H9 (cell line): ENCODE results near the gene ANGPTL3. TPM values are rescaled to one million over a fixed set of nuclear protein-coding genes. Genes with fewer than 3 reads are reported as not detected.
"Not testable (repeated sequence)": the region's sequence is repeated elsewhere in the genome, so short reads cannot be mapped to it uniquely, and the experiment has no call there.

Source experiments
- DNase-seq: peaks from one replicate; pipeline ENCODE4 v3.0.0-alpha.2; 2017
- H2AFZ ChIP-seq: one replicate; pipeline ENCODE4 v1.6.1; 2013; ENCODE audit warnings: mild to moderate bottlenecking, low read length, control low read depth, moderate library complexity
- H2AK5ac ChIP-seq: 2 replicates; pipeline ENCODE4 v1.6.1; 2013; ENCODE audit warnings: low read length, control low read depth, mixed read lengths; ENCODE audit not compliant: insufficient read length
- H2BK120ac ChIP-seq: one replicate; pipeline ENCODE4 v1.6.1; 2013; ENCODE audit warnings: low read depth, mild to moderate bottlenecking, low read length, control low read depth, inconsistent platforms; ENCODE audit not compliant: poor library complexity, severe bottlenecking
- H2BK12ac ChIP-seq: 2 replicates; pipeline ENCODE4 v1.6.1; 2013; ENCODE audit warnings: low read length, control low read depth, mixed read lengths, low read depth; ENCODE audit not compliant: insufficient read length
- H2BK15ac ChIP-seq: 2 replicates; pipeline ENCODE4 v1.6.1; 2013; ENCODE audit warnings: low read depth, low read length, control low read depth
- H2BK20ac ChIP-seq: one replicate; pipeline ENCODE4 v1.6.1; 2013; ENCODE audit warnings: low read depth, mild to moderate bottlenecking, low read length, control low read depth, inconsistent platforms; ENCODE audit not compliant: poor library complexity, severe bottlenecking
- H2BK5ac ChIP-seq: 2 replicates; pipeline ENCODE4 v1.6.1; 2013; ENCODE audit warnings: low read length, control low read depth, mixed read lengths; ENCODE audit not compliant: insufficient read length
- H3K14ac ChIP-seq: 2 replicates; pipeline ENCODE4 v1.6.1; 2013; ENCODE audit warnings: low read length, control low read depth; ENCODE audit not compliant: insufficient read depth
- H3K18ac ChIP-seq: 2 replicates; pipeline ENCODE4 v1.6.1; 2013; ENCODE audit warnings: low read depth, mild to moderate bottlenecking, mixed read lengths, low read length, control low read depth; ENCODE audit not compliant: insufficient read length
- H3K23ac ChIP-seq: 2 replicates; pipeline ENCODE4 v1.6.1; 2013; ENCODE audit warnings: low read length, control low read depth, mixed read lengths, low read depth; ENCODE audit not compliant: insufficient read length
- H3K23me2 ChIP-seq: 2 replicates; pipeline ENCODE4 v1.6.1; 2013; ENCODE audit warnings: low read depth, mild to moderate bottlenecking, mixed read lengths, low read length, control low read depth; ENCODE audit not compliant: insufficient read length, poor library complexity, severe bottlenecking
- H3K27ac ChIP-seq: 2 replicates; pipeline ENCODE4 v1.5.1; 2013; ENCODE audit warnings: low read length, control low read depth, mixed read lengths, low read depth; ENCODE audit not compliant: insufficient read length
- H3K27me3 ChIP-seq: 2 replicates; pipeline ENCODE4 v1.6.1; 2013; ENCODE audit warnings: low read length, control low read depth, inconsistent platforms; ENCODE audit not compliant: insufficient read depth
- H3K4ac ChIP-seq: 2 replicates; pipeline ENCODE4 v1.6.1; 2013; ENCODE audit warnings: low read depth, mild to moderate bottlenecking, control low read depth, inconsistent platforms, low read length, moderate library complexity
- H3K4me1 ChIP-seq: 2 replicates; pipeline ENCODE4 v1.6.1; 2013; ENCODE audit warnings: low read length, control low read depth, inconsistent platforms; ENCODE audit not compliant: insufficient read depth
- H3K4me2 ChIP-seq: 2 replicates; pipeline ENCODE4 v1.6.1; 2013; ENCODE audit warnings: low read length, control low read depth, mixed read lengths; ENCODE audit not compliant: insufficient read length, insufficient read depth
- H3K56ac ChIP-seq: 2 replicates; pipeline ENCODE4 v1.6.1; 2013; ENCODE audit warnings: low read depth, mild to moderate bottlenecking, mixed read lengths, low read length, control low read depth; ENCODE audit not compliant: insufficient read length
- H3K79me1 ChIP-seq: 2 replicates; pipeline ENCODE4 v1.6.1; 2013; ENCODE audit warnings: low read depth, mild to moderate bottlenecking, moderate library complexity, low read length, control low read depth, inconsistent platforms; ENCODE audit not compliant: insufficient read depth, poor library complexity, severe bottlenecking
- H3K79me2 ChIP-seq: 2 replicates; pipeline ENCODE4 v1.6.1; 2013; ENCODE audit warnings: low read length, control low read depth, inconsistent platforms; ENCODE audit not compliant: insufficient read depth
- H3K9ac ChIP-seq: 2 replicates; pipeline ENCODE4 v1.6.1; 2013; ENCODE audit warnings: low read length, control low read depth, mixed read lengths; ENCODE audit not compliant: insufficient read length; ENCODE audit errors: extremely low read depth
- H3K9me3 ChIP-seq: one replicate; pipeline ENCODE4 v1.6.1; 2013; ENCODE audit warnings: low read depth, low read length, inconsistent platforms; ENCODE audit not compliant: control insufficient read depth
- H3T11ph ChIP-seq: one replicate; pipeline ENCODE4 v1.6.1; 2013; ENCODE audit warnings: mild to moderate bottlenecking, low read length, control low read depth, inconsistent platforms
- H4K20me1 ChIP-seq: one replicate; pipeline ENCODE4 v1.6.1; 2013; ENCODE audit not compliant: control insufficient read depth, insufficient read length, insufficient read depth
- H4K5ac ChIP-seq: 2 replicates; pipeline ENCODE4 v1.6.1; 2013; ENCODE audit warnings: low read depth, mild to moderate bottlenecking, mixed read lengths, low read length, control low read depth; ENCODE audit not compliant: insufficient read length
- H4K8ac ChIP-seq: replicated peaks from 2 replicates; pipeline ENCODE4 v1.6.1; 2013; ENCODE audit warnings: low read length, control low read depth, mixed read lengths, low read depth; ENCODE audit not compliant: insufficient read length
- H4K91ac ChIP-seq: 2 replicates; pipeline ENCODE4 v1.6.1; 2013; ENCODE audit warnings: low read depth, mild to moderate bottlenecking, moderate library complexity, mixed read lengths, low read length, control low read depth; ENCODE audit not compliant: insufficient read length
- H3K27ac Mint-ChIP-seq, 3 experiments: 2 replicates in 2 of 3; 3 replicates in 1 of 3; pipeline ENCODE4 v1.8.0; 2020 to 2021; ENCODE audit warnings: mixed read lengths in 3 of 3, mild to moderate bottlenecking in 1 of 3, moderate library complexity in 1 of 3
- H3K27me3 Mint-ChIP-seq: 2 replicates; pipeline ENCODE4 v1.8.0; 2021; ENCODE audit warnings: low read depth, mild to moderate bottlenecking, moderate library complexity, mixed read lengths
- H3K36me3 Mint-ChIP-seq, 3 experiments: 2 replicates in 2 of 3; 3 replicates in 1 of 3; pipeline ENCODE4 v1.8.0; 2020 to 2021; ENCODE audit warnings: low read depth in 3 of 3, mixed read lengths in 3 of 3; ENCODE audit not compliant: insufficient read depth in 1 of 3
- H3K4me1 Mint-ChIP-seq, 2 experiments: 2 replicates each; pipeline ENCODE4 v1.8.0; 2020; ENCODE audit warnings: mixed read lengths in 2 of 2
- H3K4me3 Mint-ChIP-seq, 2 experiments: 2 replicates in 1 of 2; 3 replicates in 1 of 2; pipeline ENCODE4 v1.8.0; 2020 to 2021; ENCODE audit warnings: mild to moderate bottlenecking in 2 of 2, mixed read lengths in 2 of 2, moderate library complexity in 1 of 2
- H3K9me3 Mint-ChIP-seq, 2 experiments: 2 replicates in 1 of 2; 3 replicates in 1 of 2; pipeline ENCODE4 v1.8.0; 2020; ENCODE audit warnings: mild to moderate bottlenecking in 2 of 2, mixed read lengths in 2 of 2, moderate library complexity in 1 of 2
- WGBS: extraction: QIAGEN DNeasy Blood & Tissue Kit; methylation state at CpG from one replicate; pipeline ENCODE4 v1.1.7; 2013; ENCODE audit warnings: missing lambda C conversion rate, low lambda C conversion rate, mixed read lengths; ENCODE audit not compliant: insufficient read length; ENCODE audit errors: extremely low coverage; 5-methylcytosine and 5-hydroxymethylcytosine counted together
- total RNA-seq: library from RNA; stranded (reverse); gene quantifications from 2 replicates; pipeline ENCODE4 v1.2.1, GENCODE V29; 2021

ANGPTL3 gene
- total RNA-seq, 1 experiment from 2014 or later, result not detected

DNA sequence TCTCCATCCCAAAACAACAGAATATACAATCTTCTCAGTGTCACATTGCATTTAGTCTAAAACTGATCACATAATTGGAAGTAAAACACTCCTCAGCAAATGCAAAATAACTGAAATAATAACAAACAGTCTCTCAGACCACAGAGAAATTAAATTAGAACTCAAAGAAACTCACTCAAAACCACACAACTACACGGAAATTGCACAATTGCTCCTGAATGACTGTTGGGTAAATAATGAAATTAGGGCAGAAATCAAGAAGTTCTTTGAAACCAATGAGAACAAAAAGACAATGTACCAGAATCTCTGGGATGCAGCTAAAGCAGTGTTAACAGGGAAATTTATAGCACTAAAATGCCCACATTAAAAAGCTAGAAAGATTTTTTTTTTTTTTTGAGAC lies 29.4 kb upstream of the ANGPTL3 start:
- not testable (repeated sequence) for H3T11ph ChIP-seq, H3K27ac ChIP-seq

DNA sequence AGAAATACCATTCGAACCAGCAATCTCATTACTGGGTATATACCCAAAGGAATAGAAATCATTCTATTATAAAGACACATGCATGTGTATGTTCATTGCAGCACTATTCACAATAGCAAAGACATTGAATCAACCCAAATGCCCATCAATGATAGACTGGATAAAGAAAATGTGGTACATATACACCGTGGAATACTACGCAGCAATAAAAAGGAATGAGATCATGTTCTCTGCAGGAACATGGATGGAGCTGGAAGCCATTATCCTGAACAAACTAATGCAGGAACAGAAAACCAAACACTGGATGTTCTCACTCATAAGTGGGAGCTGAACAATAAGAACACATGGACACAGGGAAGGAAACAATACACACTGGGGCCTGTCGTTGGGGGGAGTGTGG lies 25.8 kb upstream of the ANGPTL3 start:
- not testable (repeated sequence) for H2AFZ ChIP-seq, H4K91ac ChIP-seq, H3K23me2 ChIP-seq, H2BK15ac ChIP-seq, H4K20me1 ChIP-seq, H2BK12ac ChIP-seq, H3K27ac ChIP-seq, H3K27ac Mint-ChIP-seq, H3K79me1 ChIP-seq, H2AK5ac ChIP-seq, H3K56ac ChIP-seq, H4K5ac ChIP-seq, H3K23ac ChIP-seq, H3K4me1 Mint-ChIP-seq, H3K9me3 Mint-ChIP-seq, DNase-seq, H3K4ac ChIP-seq, H3K14ac ChIP-seq, H3K4me3 Mint-ChIP-seq, H3K27me3 ChIP-seq, H3K27me3 Mint-ChIP-seq, H3K79me2 ChIP-seq, H3T11ph ChIP-seq, H3K18ac ChIP-seq, H2BK120ac ChIP-seq, H3K9ac ChIP-seq, H3K4me1 ChIP-seq, H4K8ac ChIP-seq, H3K9me3 ChIP-seq, H2BK5ac ChIP-seq, H2BK20ac ChIP-seq, H3K4me2 ChIP-seq
- peaks cover 19 to 36% (median 22%) of the 10 kb centered on the region in 3 experiments for H3K36me3 Mint-ChIP-seq
- WGBS, result no CpG with 5 or more reads among the region's 4 CpGs

More for the DNA sequence above, 29.4 kb upstream of the ANGPTL3 start:
- not testable (repeated sequence) for H3K4me2 ChIP-seq, H3K27me3 ChIP-seq, DNase-seq, H2BK120ac ChIP-seq, H3K9ac ChIP-seq, H3K56ac ChIP-seq, H4K20me1 ChIP-seq, H3K4me3 Mint-ChIP-seq, H2AFZ ChIP-seq, H3K79me2 ChIP-seq, H2BK5ac ChIP-seq, H4K8ac ChIP-seq, H2BK15ac ChIP-seq, H2BK12ac ChIP-seq, H3K9me3 ChIP-seq, H3K4me1 Mint-ChIP-seq, H4K5ac ChIP-seq, H3K4me1 ChIP-seq, H2BK20ac ChIP-seq, H3K23me2 ChIP-seq, H3K27me3 Mint-ChIP-seq, H4K91ac ChIP-seq, H3K79me1 ChIP-seq, H3K9me3 Mint-ChIP-seq, H3K4ac ChIP-seq, H2AK5ac ChIP-seq, H3K14ac ChIP-seq, H3K18ac ChIP-seq, H3K23ac ChIP-seq
- WGBS, result no CpG with 5 or more reads among the region's 1 CpG
- peaks cover 19 to 32% (median 21%) of the 10 kb centered on the region in 3 experiments for H3K36me3 Mint-ChIP-seq
- 0 out of 7 replicates have a peak overlapping the region, but pooled peaks of 1 of the 3 experiments have one; percentile 46 for H3K27ac Mint-ChIP-seq
